CD4-positive, alpha-beta T cell (primary cell): ENCODE measurements around the gene PPIP5K2. TPM values are rescaled to one million over a fixed set of nuclear protein-coding genes. Genes with fewer than 3 reads are reported as not detected.
"Not testable (repeated sequence)": the region's sequence is repeated elsewhere in the genome, so short reads cannot be mapped to it uniquely, and the experiment has no call there.

ENCODE experiments used
- ATAC-seq: fragments of 200-7000 bp; cut with Tn5 transposase; one replicate; pipeline ENCODE4 v1.10.0; 2022; ENCODE audit warnings: mild to moderate bottlenecking; ENCODE audit not compliant: poor library complexity
- CTCF ChIA-PET: fragments of 350-600 bp; sonication (Branson Sonifier 250); formaldehyde crosslinking; loops from one replicate; lab custom pipeline; 2021; ENCODE audit warnings: antibody characterized with exemption, inconsistent platforms; lab: Charles Lee
- POLR2A ChIA-PET: fragments of 350-600 bp; sonication (Branson Sonifier 250); formaldehyde crosslinking; loops from one replicate; lab custom pipeline; 2021; ENCODE audit warnings: antibody characterized with exemption, inconsistent platforms; lab: Charles Lee
- DNase-seq, 14 experiments: peaks; one replicate each; pipeline ENCODE4 v3.0.0-alpha.2; 2013 to 2020; ENCODE audit warnings: mixed read lengths in 2 of 14
- H3K27ac ChIP-seq, 2 donors: one replicate each; pipeline versions ENCODE4 v1.5.1 to v1.7.0; 2013; ENCODE audit warnings: low read length in 2 of 2, low read depth in 1 of 2, mild to moderate bottlenecking in 1 of 2
- H3K27me3 ChIP-seq, 2 experiments: 1 replicate in 1 of 2; 2 replicates in 1 of 2; pipeline versions ENCODE4 v1.6.1 to v1.7.0; 2013; ENCODE audit warnings: low read length in 2 of 2, control low read depth in 1 of 2, mild to moderate bottlenecking in 1 of 2, moderate library complexity in 1 of 2; ENCODE audit not compliant: insufficient read depth in 2 of 2, control insufficient read depth in 1 of 2
- H3K36me3 ChIP-seq: one replicate; pipeline ENCODE4 v1.6.1; 2013; ENCODE audit warnings: low read length, control low read depth; ENCODE audit not compliant: insufficient read depth
- H3K4me1 ChIP-seq: one replicate; pipeline ENCODE4 v1.6.1; 2013; ENCODE audit warnings: low read length, control low read depth; ENCODE audit not compliant: insufficient read depth
- H3K4me3 ChIP-seq: one replicate; pipeline ENCODE4 v1.5.1; 2013; ENCODE audit warnings: mild to moderate bottlenecking, low read length, moderate library complexity
- H3K9me3 ChIP-seq, 2 experiments: 1 replicate in 1 of 2; 2 replicates in 1 of 2; pipeline versions ENCODE4 v1.6.1 to v1.7.0; 2013; ENCODE audit warnings: low read length in 2 of 2, mild to moderate bottlenecking in 2 of 2, control low read depth in 1 of 2, moderate library complexity in 1 of 2; ENCODE audit not compliant: control insufficient read depth in 1 of 2, insufficient read depth in 1 of 2
- H3K27ac Mint-ChIP-seq: one replicate; pipeline ENCODE4 v1.8.0; 2020; ENCODE audit warnings: mixed read lengths
- H3K27me3 Mint-ChIP-seq: one replicate; pipeline ENCODE4 v1.8.0; 2021; ENCODE audit warnings: mixed read lengths
- H3K36me3 Mint-ChIP-seq: one replicate; pipeline ENCODE4 v1.8.0; 2021; ENCODE audit warnings: low read depth, mixed read lengths
- H3K4me1 Mint-ChIP-seq: one replicate; pipeline ENCODE4 v1.8.0; 2021; ENCODE audit warnings: low read depth, mixed read lengths
- H3K4me3 Mint-ChIP-seq: one replicate; pipeline ENCODE4 v1.8.0; 2020; ENCODE audit warnings: mild to moderate bottlenecking, mixed read lengths
- H3K9me3 Mint-ChIP-seq: one replicate; pipeline ENCODE4 v1.8.0; 2020; ENCODE audit warnings: mixed read lengths
- intact Hi-C, 2 experiments: fragments of 100-400 bp; cut with DNase I in 1 of 2; cut with micrococcal nuclease in 1 of 2; formaldehyde crosslinking; loops; one replicate each; pipeline versions ENCODE4 v1.15.1 to v1.9.0; 2023 to 2025; cut with DNase I, micrococcal nuclease
- total RNA-seq, 174 experiments: library from RNA in 2 of 174; stranded (reverse) in 2 of 174; gene quantifications; one replicate each; pipeline ENCODE4 v1.2.3 and lab custom pipeline; 2021 to 2026
- TF ChIP-seq, protein P1 (sequence below): fragments of 200-600 bp; IDR thresholded peaks from one replicate; pipeline ENCODE4 v1.8.0; 2022; ENCODE audit warnings: antibody characterized with exemption, mild to moderate bottlenecking

The PPIP5K2 gene
- total RNA-seq, 2 experiments from 2014 or later: 40.4 to 45.6 TPM

DNA sequence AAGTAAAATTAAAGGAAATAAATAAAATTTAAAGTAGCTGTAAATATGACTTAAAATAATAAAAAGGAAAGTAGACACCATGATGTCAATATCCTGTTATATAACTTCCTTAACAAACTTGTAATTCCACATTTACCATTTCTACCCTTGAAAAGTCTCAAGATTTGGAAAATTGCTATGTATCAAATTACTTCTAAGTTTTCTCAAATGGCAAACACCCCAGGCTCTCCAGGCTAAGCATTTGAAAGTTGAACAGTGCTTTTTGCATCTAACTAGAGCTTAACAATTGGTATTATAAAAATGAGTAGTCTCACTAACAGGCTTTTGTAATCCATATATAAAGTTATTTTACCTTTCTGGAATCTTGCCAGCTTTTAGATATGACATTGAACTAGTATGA is 97.0 kb downstream of the PPIP5K2 start:
- intact Hi-C loops: no loop called here
- H3K27ac Mint-ChIP-seq: no peak overlapping the region
- H3K27me3 Mint-ChIP-seq: no peaks in the 10 kb centered on the region
- H3K4me1 Mint-ChIP-seq: peaks cover 2% of the 10 kb centered on the region
- CTCF ChIA-PET: interaction anchor here (1.1 to 1.5 kb wide), 2 partner anchors 16 kb away, joined by 3 to 4 read pairs; no protein-coding TSS in a partner anchor
- H3K9me3 Mint-ChIP-seq: no peaks in the 10 kb centered on the region
- Histone ChIP-seq H3K9me3 (no peaks in the 10 kb centered on the region), H3K4me1 (no peaks in the 10 kb centered on the region), H3K27me3 (no peaks in the 10 kb centered on the region), H3K4me3 (no peak overlapping the region), H3K27ac (no peak overlapping the region), H3K36me3 (no peaks in the 10 kb centered on the region)
- no peak for DNase-seq
- no peak overlapping the region for H3K4me3 Mint-ChIP-seq
- TF ChIP-seq, protein P1, sequence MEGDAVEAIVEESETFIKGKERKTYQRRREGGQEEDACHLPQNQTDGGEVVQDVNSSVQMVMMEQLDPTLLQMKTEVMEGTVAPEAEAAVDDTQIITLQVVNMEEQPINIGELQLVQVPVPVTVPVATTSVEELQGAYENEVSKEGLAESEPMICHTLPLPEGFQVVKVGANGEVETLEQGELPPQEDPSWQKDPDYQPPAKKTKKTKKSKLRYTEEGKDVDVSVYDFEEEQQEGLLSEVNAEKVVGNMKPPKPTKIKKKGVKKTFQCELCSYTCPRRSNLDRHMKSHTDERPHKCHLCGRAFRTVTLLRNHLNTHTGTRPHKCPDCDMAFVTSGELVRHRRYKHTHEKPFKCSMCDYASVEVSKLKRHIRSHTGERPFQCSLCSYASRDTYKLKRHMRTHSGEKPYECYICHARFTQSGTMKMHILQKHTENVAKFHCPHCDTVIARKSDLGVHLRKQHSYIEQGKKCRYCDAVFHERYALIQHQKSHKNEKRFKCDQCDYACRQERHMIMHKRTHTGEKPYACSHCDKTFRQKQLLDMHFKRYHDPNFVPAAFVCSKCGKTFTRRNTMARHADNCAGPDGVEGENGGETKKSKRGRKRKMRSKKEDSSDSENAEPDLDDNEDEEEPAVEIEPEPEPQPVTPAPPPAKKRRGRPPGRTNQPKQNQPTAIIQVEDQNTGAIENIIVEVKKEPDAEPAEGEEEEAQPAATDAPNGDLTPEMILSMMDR: no peak
- POLR2A ChIA-PET: no interaction called here
- peaks cover 6% of the 10 kb centered on the region for H3K36me3 Mint-ChIP-seq
- no peak for ATAC-seq

DNA sequence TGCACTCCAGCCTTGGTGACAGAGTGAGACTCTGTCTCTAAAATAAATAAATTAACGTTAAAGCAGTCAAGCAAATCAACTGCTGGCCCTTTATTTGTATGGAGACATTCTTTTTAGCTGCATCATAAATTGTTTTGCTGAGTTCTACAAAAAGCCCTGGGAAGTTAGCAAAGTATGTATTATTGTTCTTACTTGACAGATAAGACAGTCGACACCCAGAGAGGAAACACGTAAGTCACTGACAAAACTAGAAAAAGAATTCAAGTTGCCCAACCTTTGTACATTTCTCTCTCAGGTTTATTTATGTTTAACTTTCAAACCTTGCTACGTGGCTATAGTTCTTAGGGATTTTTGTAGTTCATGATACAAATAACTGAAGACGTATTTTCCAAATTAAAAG is 98.1 kb downstream of the PPIP5K2 start:
- Mint-ChIP-seq H3K9me3 (no peaks in the 10 kb centered on the region), H3K36me3 (peaks cover 6% of the 10 kb centered on the region), H3K27me3 (no peaks in the 10 kb centered on the region), H3K27ac (no peak overlapping the region), H3K4me3 (no peak overlapping the region), H3K4me1 (no peaks in the 10 kb centered on the region)
- TF ChIP-seq, protein P1: no peak
- H3K4me3 ChIP-seq: no peak overlapping the region
- CTCF ChIA-PET: interaction anchor here (1.5 kb wide), 1 partner anchor 15 kb away, joined by 4 read pairs; no protein-coding TSS in a partner anchor
- H3K36me3 ChIP-seq: no peaks in the 10 kb centered on the region
- no peaks in the 10 kb centered on the region for H3K27me3 ChIP-seq
- H3K9me3 ChIP-seq: no peaks in the 10 kb centered on the region
- H3K27ac ChIP-seq: no peak overlapping the region
- POLR2A ChIA-PET: no interaction called here
- ATAC-seq: no peak
- no peaks in the 10 kb centered on the region for H3K4me1 ChIP-seq
- DNase-seq: no peak
- intact Hi-C loops: no loop called here

DNA sequence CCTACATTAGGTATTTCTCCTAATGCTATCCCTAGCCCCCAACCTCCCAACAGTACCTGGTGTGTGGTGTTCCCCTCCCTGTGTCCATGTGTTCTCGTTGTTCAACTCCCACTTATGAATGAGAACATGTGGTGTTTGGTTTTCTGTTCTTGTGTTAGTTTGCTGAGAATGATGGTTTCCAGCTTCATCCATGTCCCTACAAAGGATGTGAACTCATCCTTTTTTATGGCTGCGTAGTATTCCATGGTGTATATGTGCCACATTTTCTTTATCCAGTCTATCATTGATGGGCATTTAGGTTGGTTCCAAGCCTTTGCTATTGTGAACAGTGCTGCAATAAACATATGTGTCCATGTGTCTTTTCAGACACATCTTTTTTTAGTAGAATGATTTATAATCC is 99.0 kb downstream of the PPIP5K2 start:
- H3K27me3 Mint-ChIP-seq, H3K9me3 Mint-ChIP-seq, H3K4me1 Mint-ChIP-seq, ATAC-seq, H3K27ac ChIP-seq, CTCF ChIA-PET, H3K4me3 Mint-ChIP-seq, H3K9me3 ChIP-seq, POLR2A ChIA-PET, H3K4me3 ChIP-seq, H3K36me3 Mint-ChIP-seq, intact Hi-C loops, H3K27ac Mint-ChIP-seq, H3K27me3 ChIP-seq, DNase-seq, H3K4me1 ChIP-seq, H3K36me3 ChIP-seq: not testable (repeated sequence)
